Amniotic epithelial cell (primary cell): ENCODE measurements around the gene NDUFA6.
"Not testable (repeated sequence)": the region's sequence is repeated elsewhere in the genome, so short reads cannot be mapped to it uniquely, and the experiment has no call there.

Experiments
- DNase-seq: peaks from one replicate; pipeline ENCODE4 v3.0.0-alpha.2; 2010; ENCODE audit warnings: low read depth

NDUFA6 gene

DNA sequence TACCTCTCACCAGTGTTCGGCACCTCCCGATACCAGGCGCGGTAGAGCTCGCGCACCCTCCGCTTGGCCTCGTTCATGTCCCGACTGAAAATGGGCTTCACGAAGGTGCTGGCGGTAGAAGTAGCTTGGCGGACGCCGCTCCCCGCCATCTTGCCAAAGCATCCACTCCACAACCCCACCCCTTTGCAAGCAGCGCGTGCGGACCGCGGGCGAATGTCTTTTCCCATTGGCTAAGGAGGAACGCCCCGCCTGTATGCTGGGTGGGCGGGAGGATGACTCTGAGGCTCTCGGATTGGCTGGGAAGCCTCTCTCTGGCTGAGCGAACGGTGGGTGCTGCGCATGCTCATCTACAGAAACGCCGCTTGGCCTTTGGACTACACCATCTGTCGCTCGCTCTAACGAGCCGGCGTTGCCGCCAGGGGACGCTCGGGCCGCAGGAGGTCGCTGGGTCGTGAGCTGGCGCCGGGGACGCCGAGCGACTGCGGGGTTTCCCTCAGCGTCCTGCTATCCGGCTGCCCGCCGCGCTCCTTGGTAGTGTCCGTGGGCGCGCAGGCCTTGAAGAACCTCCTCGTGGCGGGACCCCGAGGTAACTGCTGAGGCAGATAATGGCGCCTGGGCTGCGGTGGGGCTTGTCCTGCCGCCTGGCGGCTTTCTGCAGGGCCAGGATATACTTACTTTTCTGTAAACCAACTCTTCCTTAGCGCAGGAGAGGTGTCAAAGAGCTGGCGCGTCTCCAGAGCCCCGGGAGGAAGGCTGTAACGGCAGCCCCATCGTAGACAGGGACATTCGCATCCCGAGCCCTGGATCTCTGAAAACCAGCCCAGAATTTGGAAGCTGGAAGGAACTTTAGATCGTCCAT lies at the start of gene NDUFA6:
NDUFA6 (minus strand) TSS at position 177 of the 859 bp plus-strand sequence; CDS start at position 149, 28 bp downstream.
- DNase-seq: peak; percentile 98

DNA sequence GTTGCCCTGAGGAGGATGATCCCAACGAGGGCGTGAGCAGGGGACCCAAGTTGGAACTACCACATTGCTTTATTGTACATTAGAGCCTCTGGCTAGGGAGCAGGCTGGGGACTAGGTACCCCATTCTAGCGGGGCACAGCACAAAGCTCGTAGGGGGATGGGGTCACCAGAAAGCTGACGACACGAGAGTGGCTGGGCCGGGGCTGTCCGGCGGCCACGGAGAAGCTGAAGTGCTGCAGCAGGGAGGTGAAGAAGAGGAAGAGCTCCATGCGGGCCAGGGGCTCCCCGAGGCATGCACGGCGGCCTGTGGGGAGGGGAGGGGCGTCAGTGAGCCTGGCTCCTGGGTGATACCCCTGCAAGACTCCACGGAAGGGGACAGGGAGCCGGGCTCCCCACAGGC lies 49.6 kb upstream of the NDUFA6 start:
- DNase-seq: not testable (repeated sequence)

DNA sequence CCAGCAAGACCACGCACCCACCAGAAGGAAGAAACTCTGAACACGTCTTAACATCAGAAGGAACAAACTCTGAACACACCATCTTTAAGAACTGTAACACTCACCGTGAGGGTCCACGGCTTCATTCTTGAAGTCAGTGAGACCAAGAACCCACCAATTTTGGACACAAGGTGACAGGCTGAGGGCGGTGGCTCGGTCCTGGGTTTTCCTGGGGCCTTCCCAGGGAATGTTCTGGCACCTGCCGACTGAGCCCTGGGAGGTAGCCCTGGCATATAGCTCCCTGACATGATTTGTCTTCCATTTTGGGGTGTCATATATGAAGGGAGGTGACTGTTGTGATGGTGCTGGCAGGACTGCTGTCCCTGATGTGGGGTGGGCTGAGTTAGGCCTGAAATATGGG lies 48.9 kb upstream of the NDUFA6 start:
- DNase-seq: not testable (repeated sequence)

DNA sequence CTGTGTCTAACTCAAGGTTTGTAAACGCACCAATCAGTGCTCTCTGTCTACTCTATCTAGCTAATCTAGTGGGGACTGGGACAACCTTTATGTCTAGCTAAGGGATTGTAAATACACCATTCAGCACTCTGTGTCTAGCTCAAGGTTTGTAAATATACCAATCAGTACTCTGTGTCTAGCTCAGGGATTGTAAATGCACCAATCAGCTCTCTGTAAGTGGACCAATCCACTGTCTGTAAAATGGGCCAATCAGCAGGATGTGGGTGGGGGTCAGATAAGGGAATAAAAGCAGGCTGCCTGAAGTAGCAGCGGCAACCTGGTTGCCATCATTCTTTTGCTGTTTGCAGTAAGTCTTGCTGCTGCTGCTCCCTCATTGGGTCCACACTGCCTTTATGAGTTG lies 48.4 kb upstream of the NDUFA6 start:
- no peak for DNase-seq

DNA sequence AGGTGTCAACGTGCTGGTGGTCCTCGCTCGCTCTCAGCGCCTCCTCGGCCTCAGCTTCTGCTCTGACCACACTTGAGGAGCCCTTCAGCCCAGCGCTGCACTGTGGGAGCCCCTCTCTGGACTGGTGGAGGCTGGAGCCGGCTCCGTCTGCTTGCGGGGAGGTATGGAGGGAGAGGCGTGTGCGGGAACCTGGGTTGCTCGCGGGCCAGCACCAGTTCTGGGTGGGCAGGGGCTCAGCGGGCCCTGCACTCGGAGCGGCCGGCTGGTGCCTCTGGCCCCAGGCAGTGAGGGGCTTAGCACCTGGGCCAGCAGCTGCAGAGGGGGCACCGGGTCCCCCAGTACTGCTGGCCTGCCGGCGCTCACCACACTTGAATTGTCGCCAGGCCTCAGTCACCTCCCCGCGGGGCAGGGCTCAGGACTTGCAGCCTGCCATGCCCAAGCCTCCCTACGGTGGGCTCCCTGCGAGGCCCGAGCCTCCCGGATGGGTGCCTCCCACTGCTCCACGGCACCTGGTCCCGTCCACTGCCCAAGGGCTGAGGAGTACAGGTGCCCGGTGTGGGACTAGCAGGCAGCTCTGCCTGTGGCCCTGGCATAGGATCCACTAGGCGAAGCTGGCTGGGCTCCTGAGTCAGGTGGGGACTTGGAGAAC lies 47.7 kb upstream of the NDUFA6 start:
- no peak for DNase-seq

DNA sequence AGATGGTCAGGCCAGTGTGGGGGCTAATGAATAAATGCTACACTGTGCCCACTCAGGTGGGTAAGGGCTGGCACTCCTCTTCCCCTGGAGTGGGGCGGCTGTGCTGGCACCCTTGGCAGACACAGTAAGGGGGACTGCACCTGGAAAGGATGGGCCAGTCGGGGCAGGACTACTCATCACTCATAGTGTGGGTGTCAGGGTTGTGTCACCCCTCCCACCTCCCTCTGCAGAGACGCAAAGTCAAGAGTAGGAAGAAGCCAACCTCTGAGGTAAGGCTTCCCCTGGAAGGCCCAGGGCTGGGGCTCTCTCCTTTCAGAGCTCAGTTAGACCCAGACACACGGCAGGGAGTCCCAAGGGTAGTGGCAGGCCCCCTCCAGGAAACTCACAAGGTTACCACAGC lies 45.1 kb upstream of the NDUFA6 start:
- not testable (repeated sequence) for DNase-seq

DNA sequence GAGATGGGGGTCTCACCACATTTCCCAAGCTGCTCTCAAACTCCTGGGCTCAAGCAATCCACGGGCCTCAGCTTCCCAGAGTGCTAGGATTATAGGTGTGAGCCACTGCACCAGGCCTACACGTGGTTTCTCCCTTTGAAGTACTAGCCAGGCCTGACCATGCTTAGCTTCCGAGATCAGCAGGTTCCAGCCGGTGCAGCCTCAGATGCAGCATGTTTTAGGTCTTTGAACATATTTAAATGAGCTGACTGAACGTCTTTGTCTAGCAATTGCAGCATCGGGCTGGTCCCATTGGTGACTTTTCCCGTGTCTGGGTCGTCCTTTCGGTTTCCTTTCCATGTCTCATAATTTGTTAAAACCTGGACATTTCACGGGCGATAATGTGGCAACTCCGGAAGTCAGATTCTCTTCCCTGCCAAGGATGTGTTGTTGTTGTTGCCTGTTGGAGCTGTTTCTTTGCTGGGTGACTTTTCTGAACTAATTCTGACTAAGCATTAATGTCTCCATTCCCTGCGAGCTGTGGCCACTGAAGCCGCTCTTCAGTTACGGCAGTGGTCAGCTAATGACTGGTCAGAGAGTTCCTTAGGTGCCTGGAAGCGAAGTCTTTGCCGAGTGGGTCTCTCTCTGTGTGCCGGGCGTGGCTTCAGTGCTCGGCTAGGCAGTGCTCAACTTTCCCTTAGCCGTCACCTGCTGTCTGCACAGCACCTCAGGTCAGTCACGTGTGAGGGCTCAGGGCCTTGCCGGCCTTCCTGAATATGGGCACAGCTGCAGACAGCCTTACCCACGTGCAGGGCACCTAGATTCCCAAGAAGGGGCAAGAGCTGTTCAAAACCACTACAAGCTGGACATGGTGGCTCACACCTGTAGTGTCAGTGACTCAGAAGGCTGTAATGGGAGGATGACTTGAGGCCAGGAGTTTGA lies 43.8 kb upstream of the NDUFA6 start:
- no peak for DNase-seq

DNA sequence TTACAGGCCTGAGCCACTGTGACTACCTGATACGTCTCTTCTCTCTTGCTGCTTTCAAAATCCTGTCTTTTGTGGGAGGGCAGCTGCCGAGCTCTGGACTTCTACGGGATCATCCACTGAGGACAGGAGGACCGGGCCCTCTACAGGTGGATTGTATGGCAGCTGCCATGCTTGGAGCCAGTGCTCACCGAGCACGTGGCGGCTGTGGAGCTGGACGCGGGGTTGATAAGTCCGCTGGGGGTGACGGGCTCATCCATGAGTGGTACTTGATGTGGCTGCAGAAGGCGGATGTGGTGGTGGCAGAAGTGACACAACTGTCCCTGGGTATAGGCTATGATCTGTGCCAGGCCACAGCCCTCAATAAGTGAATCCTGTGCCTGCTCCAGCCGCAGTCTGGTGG lies 41.9 kb upstream of the NDUFA6 start:
- DNase-seq: no peak

DNA sequence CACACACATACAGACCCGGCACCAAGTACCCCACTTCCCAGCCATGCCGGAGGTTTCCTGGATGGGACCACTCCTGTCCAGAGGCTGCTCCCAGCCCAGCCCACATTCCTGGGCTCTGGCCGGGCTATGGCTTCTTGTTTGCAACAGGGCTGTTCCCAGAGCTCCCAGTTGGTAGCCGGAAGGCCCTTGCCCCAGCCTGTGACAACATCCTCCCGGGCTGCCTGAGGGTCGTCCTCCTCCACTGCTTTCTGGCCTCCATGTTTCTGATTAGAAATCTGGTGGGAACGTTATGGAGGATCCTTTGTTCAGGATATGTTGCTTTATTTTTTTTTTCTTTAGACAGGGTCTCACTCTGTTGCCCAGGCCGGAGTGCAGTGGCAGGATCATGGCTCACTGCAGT lies 41.0 kb upstream of the NDUFA6 start:
- DNase-seq: no peak

DNA sequence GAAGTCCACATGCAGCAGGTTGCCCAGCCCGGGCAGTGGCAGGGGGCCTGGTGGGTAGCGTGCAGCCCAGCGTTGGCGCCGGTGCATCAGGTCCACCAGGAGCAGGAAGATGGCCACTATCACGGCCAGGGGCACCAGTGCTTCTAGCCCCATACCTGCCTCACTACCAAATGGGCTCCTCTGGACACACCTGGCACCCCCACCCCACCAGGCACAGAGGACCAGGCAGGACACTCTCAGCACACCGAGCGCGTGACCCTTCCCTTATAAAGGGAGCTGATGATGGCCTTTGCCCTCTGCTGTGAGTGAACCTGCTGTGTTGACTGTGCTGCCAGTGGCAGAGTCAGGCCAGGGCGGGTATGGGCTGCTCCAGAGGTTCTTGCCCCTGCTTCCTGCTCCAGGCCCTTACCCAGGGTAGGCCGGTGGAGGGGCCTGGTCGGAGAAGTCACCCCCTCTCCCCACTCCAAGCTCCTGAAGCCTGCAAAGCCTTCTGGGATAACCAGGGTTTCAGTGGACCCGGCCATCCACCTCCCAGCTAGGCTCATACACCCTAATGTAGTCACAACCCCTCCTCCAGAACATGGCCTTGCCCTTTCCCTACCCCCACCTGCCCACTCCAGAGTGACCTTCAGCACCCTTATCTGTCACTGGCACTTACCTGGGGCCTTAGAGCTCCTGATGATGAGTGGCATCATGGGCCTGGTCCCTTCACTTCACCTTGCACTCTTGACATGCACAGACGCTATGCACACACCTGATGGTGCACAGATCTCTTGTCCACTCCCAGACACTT lies 40.3 kb upstream of the NDUFA6 start, which contains the start of gene CYP2D6:
CYP2D6 (minus strand) TSS at position 172 of the 793 bp plus-strand sequence; CDS start at position 153, 19 bp downstream.
- DNase-seq: not testable (repeated sequence)

DNA sequence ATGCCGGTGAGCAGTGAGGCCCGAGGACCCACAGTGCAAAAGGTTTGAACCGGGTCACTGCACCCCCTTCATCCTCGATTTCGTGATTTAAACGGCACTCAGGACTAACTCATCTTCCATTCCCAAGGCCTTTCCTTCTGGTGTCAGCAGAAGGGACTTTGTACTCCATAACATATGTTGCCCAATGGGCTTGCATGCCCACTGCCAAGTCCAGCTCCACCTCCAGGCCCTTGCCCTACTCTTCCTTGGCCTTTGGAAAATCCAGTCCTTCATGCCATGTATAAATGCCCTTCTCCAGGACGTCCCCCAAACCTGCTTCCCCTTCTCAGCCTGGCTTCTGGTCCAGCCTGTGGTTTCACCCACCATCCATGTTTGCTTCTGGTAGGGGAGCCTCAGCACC lies 39.6 kb upstream of the NDUFA6 start:
- not testable (repeated sequence) for DNase-seq

DNA sequence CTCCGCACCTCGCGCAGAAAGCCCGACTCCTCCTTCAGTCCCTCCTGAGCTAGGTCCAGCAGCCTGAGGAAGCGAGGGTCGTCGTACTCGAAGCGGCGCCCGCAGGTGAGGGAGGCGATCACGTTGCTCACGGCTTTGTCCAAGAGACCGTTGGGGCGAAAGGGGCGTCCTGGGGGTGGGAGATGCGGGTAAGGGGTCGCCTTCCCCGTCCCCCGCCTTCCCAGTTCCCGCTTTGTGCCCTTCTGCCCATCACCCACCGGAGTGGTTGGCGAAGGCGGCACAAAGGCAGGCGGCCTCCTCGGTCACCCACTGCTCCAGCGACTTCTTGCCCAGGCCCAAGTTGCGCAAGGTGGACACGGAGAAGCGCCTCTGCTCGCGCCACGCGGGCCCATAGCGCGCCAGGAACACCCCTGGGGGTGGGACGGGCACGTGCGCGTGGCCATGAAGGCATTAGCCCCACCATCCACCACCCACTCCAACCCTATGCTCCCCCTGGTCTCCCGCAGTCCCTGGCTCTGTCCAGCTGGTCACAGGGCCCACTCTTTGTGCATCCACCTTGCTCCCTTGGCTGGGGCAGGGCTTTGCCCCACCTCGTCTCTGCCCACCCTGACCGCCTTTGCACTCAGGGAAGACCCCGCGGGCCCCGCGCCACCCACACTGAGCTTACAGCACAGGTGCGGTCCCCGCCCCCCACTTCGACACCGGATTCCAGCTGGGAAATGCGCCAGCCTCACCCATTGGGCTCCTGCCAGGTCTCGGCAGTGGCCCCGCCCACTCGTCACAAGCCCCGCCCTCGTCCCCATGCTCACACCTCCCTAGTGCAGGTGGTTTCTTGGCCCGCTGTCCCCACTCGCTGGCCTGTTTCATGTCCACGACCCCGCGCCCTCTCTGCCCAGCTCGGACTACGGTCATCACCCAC lies 38.5 kb upstream of the NDUFA6 start:
- not testable (repeated sequence) for DNase-seq

DNA sequence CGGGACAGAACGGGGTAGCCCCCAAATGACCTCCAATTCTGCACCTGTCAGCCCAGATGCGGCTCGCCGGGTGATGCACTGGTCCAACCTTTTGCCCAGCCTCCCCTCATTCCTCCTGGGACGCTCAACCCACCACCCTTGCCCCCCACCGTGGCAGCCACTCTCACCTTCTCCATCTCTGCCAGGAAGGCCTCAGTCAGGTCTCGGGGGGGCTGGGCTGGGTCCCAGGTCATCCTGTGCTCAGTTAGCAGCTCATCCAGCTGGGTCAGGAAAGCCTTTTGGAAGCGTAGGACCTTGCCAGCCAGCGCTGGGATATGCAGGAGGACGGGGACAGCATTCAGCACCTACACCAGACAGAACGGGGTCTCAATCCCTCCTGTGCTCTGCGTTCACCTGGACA lies 37.4 kb upstream of the NDUFA6 start:
- DNase-seq: not testable (repeated sequence)

DNA sequence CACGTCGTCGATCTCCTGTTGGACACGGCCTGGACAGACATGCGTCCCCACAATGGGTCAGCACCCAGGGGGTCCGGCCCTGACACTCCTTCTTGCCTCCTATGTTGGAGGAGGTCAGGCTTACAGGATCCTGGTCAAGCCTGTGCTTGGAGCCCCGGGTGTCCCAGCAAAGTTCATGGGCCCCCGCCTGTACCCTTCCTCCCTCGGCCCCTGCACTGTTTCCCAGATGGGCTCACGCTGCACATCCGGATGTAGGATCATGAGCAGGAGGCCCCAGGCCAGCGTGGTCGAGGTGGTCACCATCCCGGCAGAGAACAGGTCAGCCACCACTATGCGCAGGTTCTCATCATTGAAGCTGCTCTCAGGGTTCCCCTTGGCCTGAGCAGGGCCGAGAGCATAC lies 37.0 kb upstream of the NDUFA6 start:
- no peak for DNase-seq

DNA sequence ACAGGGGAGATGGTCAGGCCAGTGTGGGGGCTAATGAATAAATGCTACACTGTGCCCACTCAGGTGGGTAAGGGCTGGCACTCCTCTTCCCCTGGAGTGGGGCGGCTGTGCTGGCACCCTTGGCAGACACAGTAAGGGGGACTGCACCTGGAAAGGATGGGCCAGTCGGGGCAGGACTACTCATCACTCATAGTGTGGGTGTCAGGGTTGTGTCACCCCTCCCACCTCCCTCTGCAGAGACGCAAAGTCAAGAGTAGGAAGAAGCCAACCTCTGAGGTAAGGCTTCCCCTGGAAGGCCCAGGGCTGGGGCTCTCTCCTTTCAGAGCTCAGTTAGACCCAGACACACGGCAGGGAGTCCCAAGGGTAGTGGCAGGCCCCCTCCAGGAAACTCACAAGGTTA lies 33.0 kb upstream of the NDUFA6 start:
- DNase-seq: not testable (repeated sequence)

DNA sequence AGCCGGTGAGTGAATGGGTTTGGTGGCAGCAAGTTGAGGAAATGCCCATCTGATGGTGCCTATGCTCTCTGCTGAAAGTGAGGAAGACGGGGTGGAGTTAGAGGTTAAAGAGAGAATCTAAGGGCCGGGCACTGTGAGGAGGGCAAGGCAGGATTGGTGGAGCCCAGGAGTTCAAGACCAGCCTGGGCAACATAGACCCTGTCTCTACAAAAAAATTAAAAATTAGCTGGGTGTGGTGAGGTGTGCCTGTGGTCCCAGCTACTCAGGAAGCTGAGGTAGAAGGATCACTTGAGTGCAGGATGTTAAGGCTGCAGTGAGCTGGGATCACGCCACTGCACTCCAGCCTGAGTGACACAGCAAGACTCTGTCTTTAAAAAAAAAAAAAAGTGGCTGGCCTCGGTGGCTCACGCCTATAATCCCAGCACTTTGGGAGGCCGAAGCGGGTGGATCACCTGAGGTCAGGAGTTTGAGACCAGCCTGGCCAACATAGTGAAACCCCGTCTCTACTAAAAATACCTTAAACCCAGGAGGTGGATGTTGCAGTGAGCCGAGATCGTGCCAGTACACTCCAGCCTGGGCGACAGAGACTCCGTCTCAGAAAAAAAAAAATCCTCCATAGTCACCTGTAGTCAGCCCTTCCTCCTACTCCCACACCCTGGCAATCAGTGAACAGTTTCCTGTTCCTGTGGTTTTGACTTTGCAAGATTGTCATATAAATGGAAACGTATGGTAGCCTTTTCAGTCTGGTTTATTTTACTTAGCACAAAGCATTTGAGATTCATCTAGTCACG lies 29.9 kb upstream of the NDUFA6 start:
- not testable (repeated sequence) for DNase-seq

DNA sequence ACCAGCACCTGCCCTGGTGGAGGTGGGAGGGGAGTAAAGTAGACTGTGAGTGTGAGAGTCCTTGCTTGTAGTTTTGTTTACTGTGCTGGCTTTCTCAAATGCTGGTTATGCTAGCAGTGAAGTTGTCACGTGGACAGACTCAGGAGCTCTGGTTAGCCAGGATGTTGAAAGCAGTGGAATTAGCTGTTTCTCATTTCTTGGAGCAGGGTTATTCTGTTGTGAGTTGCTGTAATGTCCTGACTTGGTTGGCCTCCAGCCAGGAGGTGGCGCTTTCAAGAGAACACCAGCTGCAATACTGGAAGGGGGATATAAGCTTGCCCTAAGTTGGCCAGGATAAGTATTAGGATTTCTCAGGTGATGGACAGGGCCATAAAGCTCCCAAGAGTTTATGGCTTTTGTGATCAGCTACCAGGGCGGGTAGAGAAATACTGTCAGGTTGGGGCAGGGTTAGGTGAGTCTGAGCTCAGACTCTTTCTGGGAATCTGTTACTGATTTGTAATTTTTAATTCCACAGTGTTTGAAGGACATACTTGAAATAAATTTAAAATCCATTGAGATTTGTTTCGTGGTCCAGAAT lies 26.4 kb upstream of the NDUFA6 start:
- DNase-seq: peak; percentile 79

DNA sequence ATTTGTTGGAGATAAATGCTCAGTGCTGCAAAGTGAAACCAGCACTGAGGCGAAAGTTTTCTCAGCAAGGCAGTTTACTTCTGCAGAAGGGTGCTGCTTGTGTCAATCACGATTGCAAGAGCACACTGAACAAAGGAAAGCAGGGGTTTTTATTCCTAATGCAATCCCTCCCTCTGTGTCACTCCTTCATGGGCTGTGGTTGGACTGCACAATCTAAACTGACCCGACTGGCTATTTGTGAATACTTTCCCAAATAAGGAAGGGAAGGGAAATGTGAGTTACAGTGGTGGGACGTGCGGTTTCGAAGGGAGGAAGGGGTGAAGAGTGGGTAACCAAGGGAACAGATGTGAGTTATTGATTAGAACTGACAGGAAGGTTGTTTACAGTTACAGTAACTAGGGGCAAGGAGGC lies 24.9 kb upstream of the NDUFA6 start:
- not testable (repeated sequence) for DNase-seq

DNA sequence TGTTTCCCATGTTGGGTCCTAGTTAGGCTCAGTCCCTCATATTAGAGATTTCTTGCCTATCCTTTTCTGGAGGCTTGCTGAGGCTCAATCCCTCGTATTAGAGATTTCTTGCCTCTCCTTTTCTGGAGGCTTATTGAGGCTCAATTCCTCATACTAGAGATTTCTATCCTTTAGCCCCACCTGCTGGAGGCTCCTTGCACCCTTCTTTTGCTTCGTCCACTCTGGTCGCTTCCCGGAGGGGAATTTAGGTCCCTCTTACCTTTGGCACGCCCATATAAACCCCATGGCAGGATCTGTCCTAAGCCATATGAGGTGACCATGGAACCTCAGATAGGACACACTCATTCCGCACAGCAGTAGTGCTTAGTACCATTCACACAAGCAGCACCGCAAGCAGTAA lies 24.1 kb upstream of the NDUFA6 start:
- peak; percentile 41 for DNase-seq
